B cell (primary cell): Measurements from ENCODE around the gene TRIM72. TPM values are rescaled to one million over a fixed set of nuclear protein-coding genes. Genes with fewer than 3 reads are reported as not detected.
A peak's percentile ranks its signal among the peaks of the same experiment; 100 is the strongest.
"Not testable (repeated sequence)": the region's sequence is repeated elsewhere in the genome, so short reads cannot be mapped to it uniquely, and the experiment has no call there.

ENCODE experiments used
- ATAC-seq: fragments of 200-7000 bp; cut with Tn5 transposase; one replicate; pipeline ENCODE4 v1.10.0; 2021; ENCODE audit warnings: low read depth, mild to moderate bottlenecking, moderate number of reproducible peaks, moderate library complexity
- CTCF ChIA-PET: fragments of 350-600 bp; sonication (Branson Sonifier 250); formaldehyde crosslinking; loops from one replicate; lab custom pipeline; 2021; ENCODE audit warnings: antibody characterized with exemption, inconsistent platforms; lab: Charles Lee
- POLR2A ChIA-PET: fragments of 350-600 bp; sonication (Branson Sonifier 250); formaldehyde crosslinking; loops from one replicate; lab custom pipeline; 2021; ENCODE audit warnings: antibody characterized with exemption; lab: Charles Lee
- DNase-seq: peaks from one replicate; pipeline ENCODE4 v3.0.0; 2013
- H2AFZ ChIP-seq: 2 replicates; pipeline ENCODE4 v1.6.1; 2012; ENCODE audit warnings: mild to moderate bottlenecking, low read depth, low read length; ENCODE audit not compliant: insufficient read depth, poor library complexity, severe bottlenecking
- H3K27ac ChIP-seq, 2 donors: 1 replicate in 1 of 2; 2 replicates in 1 of 2; pipeline ENCODE4 v1.5.1; 2012 to 2013; ENCODE audit warnings: low read length in 2 of 2, mild to moderate bottlenecking in 2 of 2, moderate library complexity in 1 of 2
- H3K27me3 ChIP-seq, 4 experiments: fragments of 200-600 bp in 1 of 4; sonication (generic) in 1 of 4; replicated peaks in 1 of 4; 1 replicate in 2 of 4; 2 replicates in 2 of 4; pipeline versions ENCODE4 v1.6.1 to v1.7.0; 2013 to 2016; ENCODE audit warnings: low read length in 3 of 4, mild to moderate bottlenecking in 2 of 4, mixed read lengths in 1 of 4, moderate library complexity in 1 of 4; ENCODE audit not compliant: insufficient read depth in 4 of 4, control insufficient read depth in 3 of 4; ENCODE audit errors: control extremely low read depth in 1 of 4
- H3K36me3 ChIP-seq, 2 experiments: replicated peaks in 1 of 2; 1 replicate in 1 of 2; 2 replicates in 1 of 2; pipeline versions ENCODE4 v1.6.1 to v1.7.1; 2013; ENCODE audit warnings: low read length in 1 of 2; ENCODE audit not compliant: insufficient read depth in 2 of 2, control insufficient read depth in 1 of 2; ENCODE audit errors: control extremely low read depth in 1 of 2, extremely low read depth in 1 of 2
- H3K4me1 ChIP-seq, 2 donors: fragments of 200-600 bp in 1 of 2; sonication (generic) in 1 of 2; 1 replicate in 1 of 2; 2 replicates in 1 of 2; pipeline versions ENCODE4 v1.5.1 to v1.6.1; 2013 to 2017; ENCODE audit warnings: low read length in 2 of 2; ENCODE audit not compliant: control insufficient read depth in 2 of 2, insufficient read depth in 2 of 2
- H3K4me2 ChIP-seq: replicated peaks from 2 replicates; pipeline ENCODE3; 2012; ENCODE audit warnings: mild to moderate bottlenecking, low read depth, low read length; ENCODE audit not compliant: poor library complexity, severe bottlenecking
- H3K4me3 ChIP-seq, 5 experiments: fragments of 200-600 bp in 1 of 5; sonication (generic) in 1 of 5; 1 replicate in 3 of 5; 2 replicates in 2 of 5; pipeline versions ENCODE4 v1.5.1 to v1.7.0; 2011 to 2016; ENCODE audit warnings: low read length in 4 of 5, mild to moderate bottlenecking in 4 of 5, low read depth in 2 of 5, control low read depth in 1 of 5, moderate library complexity in 1 of 5; ENCODE audit not compliant: insufficient read depth in 1 of 5; ENCODE audit errors: control extremely low read depth in 1 of 5, extremely low read depth in 1 of 5
- H3K79me2 ChIP-seq: fragments of 200-600 bp; sonication (generic); one replicate; pipeline ENCODE4 v1.6.0; 2016; ENCODE audit warnings: low read length; ENCODE audit not compliant: control insufficient read depth, insufficient read depth
- H3K9ac ChIP-seq: fragments of 200-600 bp; sonication (generic); 2 replicates; pipeline ENCODE4 v1.6.1; 2017; ENCODE audit warnings: mild to moderate bottlenecking, low read length, moderate library complexity
- H3K9me3 ChIP-seq, 3 donors: one replicate each; pipeline versions ENCODE4 v1.6.1 to v1.7.1; 2013; ENCODE audit warnings: low read length in 2 of 3; ENCODE audit not compliant: control insufficient read depth in 2 of 3, insufficient read depth in 1 of 3; ENCODE audit errors: control extremely low read depth in 1 of 3
- H4K20me1 ChIP-seq: 2 replicates; pipeline ENCODE4 v1.6.0; 2012; ENCODE audit warnings: mild to moderate bottlenecking, low read length; ENCODE audit not compliant: insufficient read depth, control insufficient read depth, poor library complexity, severe bottlenecking
- H3K27ac Mint-ChIP-seq: one replicate; pipeline ENCODE4 v1.8.0; 2021; ENCODE audit warnings: mixed read lengths
- H3K27me3 Mint-ChIP-seq: one replicate; pipeline ENCODE4 v1.8.0; 2021; ENCODE audit warnings: mixed read lengths
- H3K4me1 Mint-ChIP-seq: one replicate; pipeline ENCODE4 v1.8.0; 2021; ENCODE audit warnings: mixed read lengths
- H3K4me3 Mint-ChIP-seq: one replicate; pipeline ENCODE4 v1.8.0; 2021; ENCODE audit warnings: mixed read lengths
- H3K9me3 Mint-ChIP-seq: one replicate; pipeline ENCODE4 v1.8.0; 2022; ENCODE audit warnings: mixed read lengths; ENCODE audit not compliant: insufficient read depth
- EZH2 ChIP-seq: IDR thresholded peaks from 2 replicates; pipeline ENCODE4 v1.6.1; 2012; ENCODE audit warnings: borderline replicate concordance, low read depth, mild to moderate bottlenecking, moderate library complexity, low read length; ENCODE audit not compliant: insufficient read depth, poor library complexity, severe bottlenecking
- WGBS: methylation state at CpG from one replicate; pipeline ENCODE4 v1.1.5; 2013; ENCODE audit warnings: missing lambda C conversion rate; ENCODE audit not compliant: insufficient coverage; 5-methylcytosine and 5-hydroxymethylcytosine counted together
- intact Hi-C: fragments of 100-400 bp; cut with micrococcal nuclease; formaldehyde crosslinking; loops from one replicate; pipeline ENCODE4 v1.10.0; 2022
- polyA plus RNA-seq: library from polyadenylated mRNA; depleted of rRNA; stranded (reverse); fragments of >200 nt; gene quantifications from 2 replicates; pipeline ENCODE4 v1.2.3, GENCODE V29; 2012
- total RNA-seq, 2 donors: library from RNA; stranded (reverse); fragments of 120-200 nt in 1 of 2; gene quantifications; 1 replicate in 1 of 2; 2 replicates in 1 of 2; pipeline versions ENCODE4 v1.2.3 to v1.2.4, GENCODE V29; 2013 to 2022
- TF ChIP-seq, protein P1 (sequence below): fragments of 200-600 bp; IDR thresholded peaks from one replicate; pipeline ENCODE4 v1.8.0; 2022; ENCODE audit warnings: antibody characterized with exemption, mild to moderate bottlenecking

Gene TRIM72
- total and polyA plus RNA-seq, 2 donors (not counting 1 experiment from before 2014, with no cell fraction given): 0.03 to 0.05 TPM

DNA sequence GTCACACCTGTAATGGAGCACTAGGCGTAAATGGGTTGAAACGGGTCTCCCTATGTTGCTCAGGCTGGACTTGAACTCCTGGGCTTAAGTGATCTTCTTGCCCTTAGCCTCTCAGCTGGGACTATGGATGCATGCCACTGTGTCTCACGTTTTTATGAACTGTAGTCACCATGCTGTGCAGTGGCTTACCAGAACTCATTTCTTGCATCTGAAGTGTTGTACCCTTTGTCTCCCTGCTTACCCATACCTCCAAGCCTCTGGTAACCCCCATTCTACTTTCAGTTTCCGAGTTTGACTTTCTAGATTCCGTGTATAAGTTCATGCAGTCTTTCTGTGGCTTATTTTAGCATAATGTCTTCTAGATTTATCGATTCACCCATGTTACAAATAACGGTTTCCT lies 19.0 kb upstream of the TRIM72 start:
- Histone ChIP-seq H3K27ac (no peak overlapping the region), H4K20me1 (peaks cover 80% of the 10 kb centered on the region), H3K4me3 (no peak overlapping the region), H3K4me1 (peaks cover under 1 to 7% of the 10 kb centered on the region in 2 donors), H2AFZ (no peak overlapping the region), H3K9me3 (no peaks in the 10 kb centered on the region), H3K36me3 (peaks cover 0 to 77% of the 10 kb centered on the region in 2 experiments), H3K27me3 (no peaks in the 10 kb centered on the region), H3K4me2 (no peak overlapping the region), H3K9ac (no peak overlapping the region), H3K79me2 (peaks cover 20% of the 10 kb centered on the region)
- H3K9me3 Mint-ChIP-seq: no peaks in the 10 kb centered on the region
- H3K27me3 Mint-ChIP-seq: no peaks in the 10 kb centered on the region
- peaks cover 31% of the 10 kb centered on the region for H3K4me1 Mint-ChIP-seq
- no peak overlapping the region for H3K4me3 Mint-ChIP-seq
- ChIA-PET POLR2A (no interaction called here), CTCF (interaction anchor here (1.3 kb wide), 1 partner anchor 139 kb away, joined by 3 read pairs; no protein-coding TSS in a partner anchor)
- DNase-seq (no peak), ATAC-seq (no peak)
- TF ChIP-seq EZH2: no peak
- TF ChIP-seq, protein P1, sequence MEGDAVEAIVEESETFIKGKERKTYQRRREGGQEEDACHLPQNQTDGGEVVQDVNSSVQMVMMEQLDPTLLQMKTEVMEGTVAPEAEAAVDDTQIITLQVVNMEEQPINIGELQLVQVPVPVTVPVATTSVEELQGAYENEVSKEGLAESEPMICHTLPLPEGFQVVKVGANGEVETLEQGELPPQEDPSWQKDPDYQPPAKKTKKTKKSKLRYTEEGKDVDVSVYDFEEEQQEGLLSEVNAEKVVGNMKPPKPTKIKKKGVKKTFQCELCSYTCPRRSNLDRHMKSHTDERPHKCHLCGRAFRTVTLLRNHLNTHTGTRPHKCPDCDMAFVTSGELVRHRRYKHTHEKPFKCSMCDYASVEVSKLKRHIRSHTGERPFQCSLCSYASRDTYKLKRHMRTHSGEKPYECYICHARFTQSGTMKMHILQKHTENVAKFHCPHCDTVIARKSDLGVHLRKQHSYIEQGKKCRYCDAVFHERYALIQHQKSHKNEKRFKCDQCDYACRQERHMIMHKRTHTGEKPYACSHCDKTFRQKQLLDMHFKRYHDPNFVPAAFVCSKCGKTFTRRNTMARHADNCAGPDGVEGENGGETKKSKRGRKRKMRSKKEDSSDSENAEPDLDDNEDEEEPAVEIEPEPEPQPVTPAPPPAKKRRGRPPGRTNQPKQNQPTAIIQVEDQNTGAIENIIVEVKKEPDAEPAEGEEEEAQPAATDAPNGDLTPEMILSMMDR: no peak
- WGBS: 94% methylated on average over 3 of the region's 7 CpGs
- intact Hi-C loops: no loop called here
- H3K27ac Mint-ChIP-seq: peak overlapping the region; percentile 46

DNA sequence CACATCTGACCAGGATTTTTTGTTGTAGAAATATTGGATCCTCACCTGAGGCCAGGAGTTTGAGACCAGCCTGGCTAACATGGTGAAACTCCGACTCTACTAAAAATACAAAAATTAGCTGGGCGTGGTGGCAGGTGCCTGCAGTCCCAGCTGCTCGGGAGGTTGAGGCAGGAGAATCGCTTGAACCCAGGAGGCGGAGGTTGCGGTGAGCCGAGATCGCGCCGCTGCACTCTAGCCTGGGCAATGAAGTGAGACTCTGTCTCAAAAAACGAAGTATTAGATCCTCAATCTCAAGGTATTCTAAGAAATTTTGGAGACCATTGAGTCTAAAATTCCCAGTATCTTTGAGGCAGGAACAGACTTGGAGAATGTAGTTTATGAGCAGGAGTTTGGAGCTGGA lies 18.1 kb upstream of the TRIM72 start:
- H3K4me1 ChIP-seq: peaks cover 10 to 16% of the 10 kb centered on the region in 2 donors
- H2AFZ ChIP-seq, H3K4me3 Mint-ChIP-seq, H3K4me3 ChIP-seq, H3K4me2 ChIP-seq, H3K27ac Mint-ChIP-seq, H3K27ac ChIP-seq, H3K27me3 Mint-ChIP-seq, H3K27me3 ChIP-seq, intact Hi-C loops, ATAC-seq, H3K9me3 Mint-ChIP-seq, H3K9ac ChIP-seq, H3K9me3 ChIP-seq, DNase-seq: not testable (repeated sequence)
- ChIA-PET POLR2A (interaction anchor here (0.6 to 1.0 kb wide), 3 partner anchors 13 to 315 kb away, joined by 3 to 4 read pairs (median 3); partner anchors contain the start of gene FUS), CTCF (interaction anchor here (1.3 kb wide), 1 partner anchor 138 kb away, joined by 3 read pairs; no protein-coding TSS in a partner anchor)
- WGBS: 98% methylated on average over 9 of the region's 11 CpGs
- peaks cover 39% of the 10 kb centered on the region for H3K4me1 Mint-ChIP-seq
- H4K20me1 ChIP-seq: peaks cover 74% of the 10 kb centered on the region
- H3K36me3 ChIP-seq: peaks cover 0 to 69% of the 10 kb centered on the region in 2 experiments
- H3K79me2 ChIP-seq: peaks cover 18% of the 10 kb centered on the region
